NCI-H2196 (cell line): ENCODE measurements around the gene PSMB5.
"Not testable (repeated sequence)": the region's sequence is repeated elsewhere in the genome, so short reads cannot be mapped to it uniquely, and the experiment has no call there.

Source experiments
- DNase-seq: peaks from one replicate; lab custom pipeline; 2025; ENCODE audit not compliant: unreplicated experiment; lab: John Stamatoyannopoulos, UW

The PSMB5 gene

DNA sequence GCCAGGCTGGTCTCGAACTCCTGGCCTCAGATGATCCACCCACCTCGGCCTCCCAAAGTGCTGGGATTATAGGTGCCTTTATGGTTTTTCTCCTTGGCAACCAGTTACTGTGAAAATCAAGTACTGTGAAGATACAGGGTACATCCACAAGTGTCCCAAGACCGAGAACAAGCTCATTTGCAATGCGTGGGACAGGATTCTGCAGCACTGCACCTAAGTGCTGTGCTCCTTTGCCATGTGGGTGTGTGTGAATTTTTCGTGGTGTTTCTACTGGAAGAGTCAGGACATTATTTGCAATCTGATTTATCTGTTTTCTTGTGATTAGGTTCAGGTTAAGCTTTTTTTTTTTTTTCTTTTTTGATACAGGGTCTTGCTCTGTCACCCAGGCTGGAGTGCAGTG lies 17.6 kb downstream of the PSMB5 start:
- no peak for DNase-seq

DNA sequence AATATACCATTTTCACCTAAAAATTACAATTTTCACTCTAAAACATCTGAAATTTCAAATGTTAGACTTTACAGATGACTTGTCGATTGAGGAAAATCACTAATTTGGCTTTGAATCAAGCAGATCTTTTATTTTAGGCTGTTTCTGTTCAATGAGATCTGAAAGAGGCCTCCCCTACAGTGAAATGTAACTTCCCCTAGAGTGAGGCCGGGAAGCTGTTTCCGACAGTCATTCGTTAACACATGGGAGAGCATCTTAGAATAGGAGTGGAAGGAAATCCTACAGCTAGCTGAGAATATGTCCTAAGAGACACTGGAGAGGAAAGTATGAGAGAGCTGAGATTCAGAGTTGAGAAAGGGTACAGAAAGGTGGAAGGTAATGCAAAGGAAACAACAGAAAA lies 19.1 kb downstream of the PSMB5 start:
- no peak for DNase-seq

DNA sequence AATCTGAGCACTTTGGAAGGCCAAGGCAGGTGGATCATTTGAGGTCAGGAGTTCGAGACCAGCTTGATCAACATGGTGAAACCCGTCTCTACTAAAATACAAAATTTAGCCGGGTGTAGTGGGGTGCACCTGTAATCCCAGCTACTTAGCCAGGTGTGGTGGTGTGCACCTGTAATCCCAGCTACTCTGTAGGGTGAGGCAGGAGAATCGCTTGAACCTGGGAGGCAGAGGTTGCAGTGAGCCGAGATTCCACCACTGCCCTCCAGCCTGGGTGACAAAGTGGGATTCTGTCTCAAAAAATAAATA lies 21.0 kb downstream of the PSMB5 start:
- not testable (repeated sequence) for DNase-seq

DNA sequence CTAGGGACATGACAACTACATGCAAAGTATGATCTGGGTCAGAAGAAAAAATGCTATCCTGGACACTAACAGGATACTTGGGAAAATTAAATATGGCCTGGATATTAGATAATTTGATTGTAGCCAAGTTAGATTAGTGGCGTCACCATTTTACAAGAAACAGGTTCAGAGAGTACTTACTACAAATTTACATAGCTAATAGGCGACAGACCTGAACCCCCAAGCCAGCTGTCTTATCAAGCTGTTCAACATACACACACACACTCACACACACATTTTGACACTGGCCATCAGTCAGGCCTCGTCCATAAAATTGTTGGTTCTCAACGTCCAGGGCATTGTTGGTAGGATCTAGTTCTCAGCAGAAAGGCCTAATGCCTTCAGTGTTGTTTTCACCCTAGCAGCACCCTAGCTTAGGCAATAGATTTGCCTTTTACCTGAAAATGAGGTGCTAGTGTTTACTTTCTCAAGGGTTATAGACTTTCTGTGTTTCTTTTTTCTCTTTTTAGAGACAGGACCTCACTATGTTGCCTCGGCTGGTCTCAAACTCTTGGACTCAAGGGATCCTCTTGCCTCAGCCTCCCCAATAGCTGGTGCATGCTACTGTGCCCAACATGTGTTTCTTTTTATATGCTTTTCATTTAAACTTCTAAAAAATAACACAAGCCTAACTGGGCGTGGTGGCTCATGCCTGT lies 21.5 kb downstream of the PSMB5 start:
- no peak for DNase-seq

DNA sequence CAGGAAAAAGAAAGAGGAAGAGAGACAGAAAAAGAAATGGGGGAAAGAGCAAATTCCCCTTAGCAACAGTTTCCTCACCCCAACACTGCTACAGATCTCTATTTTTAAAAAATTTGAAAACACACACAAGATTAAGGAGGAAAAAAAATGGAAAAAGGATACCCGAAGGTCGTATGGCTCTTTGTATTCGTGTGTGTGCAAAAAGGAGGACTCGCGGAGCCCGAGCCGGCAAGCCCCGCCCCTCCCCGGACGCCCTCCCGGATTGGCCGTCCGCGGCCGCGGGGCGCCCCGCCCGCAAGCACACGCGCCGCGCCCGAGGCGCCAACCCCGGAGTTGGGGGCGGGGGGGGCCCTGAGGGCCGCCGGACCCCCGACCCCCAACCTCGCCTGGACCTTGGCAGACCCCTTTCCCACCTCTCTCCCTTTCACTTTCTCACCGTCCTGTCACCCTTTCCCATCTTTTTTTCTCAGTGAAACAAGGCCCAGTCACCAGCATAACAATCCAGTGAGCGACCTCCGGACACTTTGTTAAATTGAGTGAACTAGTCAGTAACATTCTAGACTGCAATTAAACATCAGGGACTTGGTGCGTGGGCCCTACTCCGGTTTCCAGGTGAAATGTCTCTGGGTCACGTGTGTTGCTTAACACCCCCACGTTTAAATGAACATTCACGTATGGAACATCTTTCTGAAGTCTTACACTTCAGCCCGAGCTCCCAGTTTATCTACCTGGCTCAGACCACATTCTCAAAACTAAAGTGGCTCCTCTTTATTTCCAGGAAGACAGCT lies 24.6 kb downstream of the PSMB5 start, which contains the start of gene C14orf93:
Gene C14orf93, minus strand, starts transcription at position 205 of the 788 bp plus-strand sequence. CDS start 11,120 bp downstream, outside the sequence.
- DNase-seq = peak; percentile 83

DNA sequence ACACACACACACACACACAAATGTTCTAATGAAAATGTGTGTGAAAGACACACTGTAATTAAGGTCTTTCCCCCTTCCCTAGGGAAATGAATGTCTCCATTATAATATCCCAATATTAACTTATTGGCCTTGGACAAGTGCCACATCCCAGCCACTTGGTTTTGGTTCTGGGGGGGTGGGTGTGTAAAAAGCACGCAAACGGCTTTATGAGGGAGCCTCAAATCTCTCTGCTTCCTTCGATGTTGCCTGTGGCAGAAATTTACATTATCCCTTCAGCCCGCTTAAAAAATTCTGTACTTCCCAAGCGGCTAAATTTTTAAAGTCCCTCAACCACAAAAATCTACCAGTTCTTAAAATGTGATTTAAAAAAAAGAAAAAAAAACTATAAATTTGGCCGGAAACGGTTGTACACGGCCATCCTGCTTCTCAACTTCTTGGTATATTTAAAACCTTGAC lies 25.2 kb downstream of the PSMB5 start:
- DNase-seq = no peak

DNA sequence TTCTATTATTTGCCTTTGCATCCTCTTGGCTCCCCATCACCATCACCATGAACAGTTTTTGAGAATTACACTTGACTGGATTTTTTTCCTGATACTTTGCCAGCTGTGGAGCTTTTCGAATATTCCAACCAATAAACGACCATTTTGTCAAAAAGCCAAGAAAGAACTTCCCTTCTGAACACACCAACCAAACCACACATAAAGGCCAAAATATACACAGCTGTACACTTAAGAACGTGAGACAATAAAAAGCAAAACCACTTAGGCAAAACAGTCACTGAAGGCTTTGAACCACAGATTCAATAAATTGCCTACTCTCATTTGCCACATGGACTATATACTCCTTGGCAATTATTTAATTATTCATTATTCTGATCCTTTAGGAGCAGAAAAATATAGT lies 25.9 kb downstream of the PSMB5 start:
- DNase-seq = peak; percentile 53

DNA sequence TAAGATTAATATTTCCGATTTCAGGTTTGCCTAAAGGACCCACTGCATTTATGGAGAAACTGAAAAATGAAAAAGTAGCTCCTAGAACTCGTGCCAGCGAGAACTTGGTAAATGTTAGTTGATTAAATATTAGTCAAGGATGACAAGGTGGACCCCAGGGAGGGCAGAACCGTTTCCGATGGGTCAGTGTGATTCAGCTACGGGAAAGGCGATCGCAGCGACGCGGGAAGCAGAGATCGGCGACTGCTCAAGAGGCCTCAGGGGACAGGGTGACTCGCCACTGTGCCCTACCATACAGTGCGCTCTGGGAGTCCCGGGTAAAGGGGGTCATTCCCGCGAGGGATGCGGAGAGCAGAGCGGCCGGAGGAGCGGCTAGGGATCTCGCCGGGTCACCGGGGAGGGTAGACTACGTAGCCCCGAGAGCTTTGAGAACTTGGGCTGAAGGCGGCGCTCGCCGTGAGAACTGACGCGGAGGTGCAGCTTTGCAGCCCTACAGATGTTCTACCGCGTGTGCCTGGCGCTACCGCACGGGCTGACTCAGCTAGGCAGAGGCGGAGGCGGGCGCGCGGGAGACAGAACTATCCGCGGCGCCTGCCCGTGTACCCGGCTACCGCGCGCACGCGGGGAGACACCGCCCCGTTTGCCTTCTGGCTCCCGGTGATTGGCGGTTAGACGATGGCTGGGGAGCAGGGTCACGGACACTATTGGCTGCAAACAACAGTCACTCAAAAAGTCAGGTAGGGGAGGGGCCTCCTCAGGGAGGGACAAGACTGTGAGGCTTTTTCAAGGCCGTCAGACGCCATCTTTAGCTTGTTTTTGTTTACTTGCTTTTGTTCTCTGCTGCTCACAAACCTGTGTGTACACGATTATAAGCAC lies 27.9 kb downstream of the PSMB5 start:
- DNase-seq = peak; percentile 98

DNA sequence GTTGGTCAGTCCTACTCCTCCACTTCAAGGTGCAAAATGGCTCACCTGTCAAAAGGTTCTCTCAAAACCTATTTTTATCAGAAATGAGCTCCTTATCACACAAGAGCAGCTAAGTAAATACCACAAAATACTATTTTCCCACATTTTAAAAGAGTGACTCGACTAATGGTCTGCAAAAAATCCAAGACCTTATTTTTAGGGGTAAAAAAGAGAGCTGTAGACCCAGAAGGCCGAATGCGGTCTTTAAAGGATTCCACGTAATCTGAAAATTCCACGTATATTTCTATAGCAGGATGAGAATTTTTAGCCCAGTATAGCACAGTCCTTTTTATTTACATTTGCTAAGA lies 28.5 kb downstream of the PSMB5 start:
- DNase-seq = no peak

DNA sequence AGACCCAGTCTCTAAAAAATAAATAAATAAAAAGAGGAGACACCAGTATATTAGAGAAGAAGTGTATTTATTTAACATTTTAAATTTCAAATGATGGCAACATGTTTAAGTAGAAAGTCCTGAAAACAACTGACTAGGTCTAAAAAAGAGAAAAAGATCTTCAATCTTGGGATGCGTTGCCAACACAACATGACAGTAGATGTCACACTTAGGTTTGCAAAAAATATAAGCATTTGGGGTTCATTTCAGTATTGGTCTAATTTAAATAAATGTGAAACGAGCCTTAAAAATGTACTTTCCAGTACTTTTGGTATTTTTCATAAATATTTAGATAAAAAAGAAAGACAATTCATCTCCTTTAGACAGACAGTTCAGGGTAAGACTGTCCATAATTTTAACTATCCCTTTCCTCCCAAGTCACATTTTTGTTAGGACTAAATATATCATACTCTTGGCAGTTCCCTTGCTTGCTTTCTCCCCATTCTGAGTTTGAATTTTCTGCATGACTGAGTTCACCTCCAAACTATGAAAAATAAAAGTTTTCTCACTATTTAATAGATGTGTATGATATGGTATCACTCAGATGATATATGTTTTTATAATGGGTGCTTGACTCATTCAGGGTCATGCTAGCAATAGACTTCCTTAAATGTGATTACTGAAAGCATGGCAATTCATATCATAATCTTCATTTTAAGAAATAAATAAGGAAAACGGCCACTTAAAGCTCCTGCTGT lies 29.1 kb downstream of the PSMB5 start:
- DNase-seq = no peak

DNA sequence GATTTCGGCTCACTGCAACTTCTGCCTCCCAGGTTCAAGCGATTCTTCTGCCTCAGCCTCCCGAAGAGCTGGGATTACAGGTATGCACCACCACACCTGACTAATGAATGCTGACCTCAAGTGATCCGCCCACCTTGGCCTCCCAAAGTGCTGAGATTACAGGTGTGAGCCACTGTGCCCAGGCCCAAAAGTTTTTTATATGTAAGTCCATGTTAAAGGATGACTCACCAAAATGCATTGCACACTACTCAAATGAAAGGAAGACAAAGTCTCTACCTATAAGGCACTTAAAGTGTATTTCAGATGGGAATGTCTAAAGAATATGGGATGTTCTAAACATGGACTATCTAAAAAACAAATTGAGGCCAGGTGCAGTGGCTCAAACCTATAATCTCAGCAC lies 30.4 kb downstream of the PSMB5 start:
- not testable (repeated sequence) for DNase-seq

DNA sequence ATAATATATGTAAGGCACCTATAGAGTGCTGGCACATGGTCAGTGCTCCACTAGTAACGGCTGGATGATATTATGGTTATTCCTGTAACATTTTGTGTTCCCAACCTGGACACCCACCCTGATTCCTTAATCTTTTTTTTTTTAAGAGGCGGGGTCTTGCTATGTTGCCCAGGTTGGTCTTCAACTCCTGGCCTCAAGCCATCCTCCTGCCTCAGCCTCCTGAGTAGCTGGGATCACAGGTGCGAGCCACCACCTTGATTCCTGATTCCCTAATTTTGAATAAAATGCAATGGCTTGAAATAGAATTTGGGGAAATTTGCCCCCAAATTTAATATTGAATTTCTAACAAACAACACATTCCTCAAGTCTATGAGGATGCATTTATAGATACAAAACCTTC lies 32.1 kb downstream of the PSMB5 start:
- DNase-seq = no peak

DNA sequence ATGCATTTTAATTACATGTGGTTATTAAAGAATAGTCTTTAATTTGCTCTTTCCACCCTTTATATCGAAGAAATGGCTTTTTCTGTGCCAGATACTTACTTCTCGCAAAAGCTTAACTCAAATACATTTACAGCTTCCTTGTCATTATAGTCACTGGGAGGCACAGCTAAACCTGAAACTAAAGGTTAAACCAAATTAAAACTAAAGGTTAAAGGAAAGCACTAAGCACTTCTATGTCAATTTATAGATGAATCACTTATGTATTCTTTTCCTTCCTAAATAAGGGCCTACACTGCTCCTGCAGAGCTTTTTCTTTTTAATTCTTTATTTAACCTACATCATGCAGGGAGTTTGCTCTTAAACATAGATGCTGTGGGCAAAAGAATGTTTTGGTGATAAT lies 33.8 kb downstream of the PSMB5 start:
- no peak for DNase-seq

DNA sequence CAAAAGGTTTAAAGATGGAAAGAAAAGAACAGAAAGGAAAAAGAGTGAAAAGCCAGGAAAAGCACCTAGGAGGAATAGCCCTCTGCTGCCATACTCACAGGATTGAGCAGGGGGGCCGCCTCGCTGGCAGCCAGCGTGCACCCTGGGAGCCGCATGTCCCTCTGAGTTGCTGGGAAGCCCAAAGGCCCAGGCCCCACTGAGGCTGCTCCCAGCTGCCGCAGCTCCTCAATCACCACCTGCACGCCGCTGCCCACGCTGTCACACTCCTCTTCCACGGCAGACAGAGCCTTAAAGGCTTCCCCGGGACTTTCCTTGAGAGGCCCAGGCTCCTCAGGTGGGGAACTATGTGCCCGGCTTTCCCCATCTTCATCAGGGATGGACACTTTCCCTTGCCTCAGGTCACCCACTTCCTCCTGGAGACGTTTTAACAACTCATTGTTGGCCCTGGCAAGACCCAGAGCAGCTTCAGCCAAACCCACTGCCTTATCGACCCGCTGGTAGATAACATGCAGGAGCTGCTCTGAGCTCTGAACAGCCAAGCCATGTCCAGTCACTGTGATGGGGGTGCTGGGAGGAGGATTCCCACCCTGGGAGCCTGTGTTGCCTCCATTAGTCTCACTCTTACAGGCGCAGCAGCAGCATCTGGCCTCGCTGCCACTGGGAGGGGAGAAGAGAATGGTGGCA lies 36.2 kb downstream of the PSMB5 start:
- no peak for DNase-seq

DNA sequence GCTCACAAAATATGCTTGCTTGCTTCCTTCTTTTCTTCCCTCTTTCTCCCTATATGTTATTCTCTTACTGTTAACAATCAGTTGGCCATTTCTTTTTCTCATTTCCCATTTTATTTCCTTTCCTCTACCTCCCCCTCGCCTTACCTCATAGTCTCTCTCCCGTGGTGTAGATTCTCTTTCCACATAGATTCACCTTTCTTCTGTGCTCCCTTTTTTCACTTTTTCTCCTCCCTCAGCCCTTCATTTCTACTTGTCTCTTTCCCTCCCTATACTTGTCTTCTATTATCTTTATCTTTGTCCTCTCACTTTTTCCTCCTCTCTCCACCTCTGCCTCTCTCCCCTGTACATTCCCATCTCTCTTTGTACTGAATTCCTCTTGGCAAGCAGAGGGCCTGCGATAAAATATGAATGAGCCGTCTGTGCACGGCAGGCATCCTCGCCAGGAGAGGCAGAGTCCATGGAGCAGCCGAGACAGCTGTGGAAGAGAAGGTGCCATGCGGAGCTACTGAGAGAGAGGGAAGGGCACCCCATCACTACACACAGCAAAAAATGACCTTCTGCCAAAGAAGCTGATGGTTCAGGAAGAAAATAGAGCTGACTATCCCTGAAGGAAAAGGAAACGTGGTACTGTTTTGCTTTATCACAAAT lies 36.9 kb downstream of the PSMB5 start:
- no peak for DNase-seq

DNA sequence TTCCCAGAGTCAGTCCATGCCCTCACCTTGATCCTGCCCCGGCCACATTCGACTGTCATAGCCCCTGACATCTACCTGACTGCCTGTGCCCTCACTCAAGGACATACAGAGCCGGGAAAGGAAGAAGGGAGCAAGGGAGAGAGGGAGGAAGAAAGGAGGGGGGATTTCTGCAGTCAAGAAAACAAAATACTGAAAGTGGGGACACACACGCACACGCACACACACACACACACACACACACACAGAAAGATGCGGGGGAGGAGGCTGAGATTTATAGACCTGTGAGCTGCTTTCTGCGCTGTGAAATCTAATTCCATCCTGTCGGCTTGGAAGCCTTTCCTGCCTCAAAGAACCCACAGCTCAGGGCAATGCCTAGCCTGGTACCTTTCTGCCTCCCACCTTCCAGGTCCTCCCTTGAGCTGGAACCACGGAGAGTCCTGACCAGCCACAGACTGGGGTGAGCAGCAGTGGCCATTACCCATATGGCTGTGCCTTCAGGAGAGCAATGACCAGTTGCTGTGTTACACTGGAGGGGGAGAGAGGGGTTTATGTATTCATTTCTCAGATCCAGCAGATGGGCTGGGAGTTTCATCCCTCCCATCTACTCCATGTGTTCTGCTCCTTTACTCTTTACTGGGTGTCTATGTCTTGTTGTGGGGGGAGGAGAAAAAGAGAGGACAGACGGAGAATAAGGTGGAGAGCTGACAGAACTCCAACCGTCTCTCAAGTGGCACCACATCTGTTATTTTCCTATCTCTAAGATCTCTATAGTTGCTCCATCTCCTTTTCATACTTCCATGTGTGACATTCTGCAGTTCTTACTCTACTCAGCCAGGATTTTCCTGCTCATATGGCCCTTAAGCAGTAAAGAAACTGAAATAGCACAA lies 37.7 kb downstream of the PSMB5 start:
- no peak for DNase-seq

DNA sequence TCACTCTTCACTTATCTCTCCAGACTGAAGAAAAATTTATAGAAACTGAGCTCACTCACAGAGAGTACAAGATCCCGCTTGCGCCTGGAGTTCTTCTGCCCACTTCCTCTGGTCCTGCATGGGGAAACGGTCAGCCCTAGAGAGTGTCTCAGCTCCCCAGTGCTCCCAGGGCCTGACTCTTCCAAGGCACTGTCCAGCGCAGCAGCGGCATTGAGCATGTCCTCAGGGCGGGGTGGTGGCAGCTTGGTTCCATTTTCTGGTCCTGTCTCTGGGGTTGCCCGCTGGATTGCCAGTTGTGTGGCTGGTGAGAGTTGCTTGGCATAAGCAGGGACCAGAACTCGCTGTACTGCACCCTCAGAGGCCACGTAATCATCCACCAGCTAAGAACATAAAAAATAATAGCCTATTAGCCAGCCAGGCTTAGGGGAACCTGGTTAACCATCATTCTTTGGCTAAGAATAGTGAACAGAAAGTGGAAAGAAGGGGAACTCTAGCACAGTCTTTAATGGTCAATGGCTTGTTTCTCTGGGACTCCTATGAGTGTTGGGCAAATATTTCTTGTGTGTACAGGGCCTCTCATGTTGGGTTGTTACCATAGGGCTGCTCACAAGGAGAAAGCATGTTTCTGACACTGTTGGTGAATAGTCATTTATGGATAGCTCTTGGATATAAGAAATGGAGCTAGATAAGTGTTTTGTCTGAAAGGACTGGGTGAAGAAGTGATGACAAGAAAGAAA lies 38.6 kb downstream of the PSMB5 start:
- DNase-seq = no peak

DNA sequence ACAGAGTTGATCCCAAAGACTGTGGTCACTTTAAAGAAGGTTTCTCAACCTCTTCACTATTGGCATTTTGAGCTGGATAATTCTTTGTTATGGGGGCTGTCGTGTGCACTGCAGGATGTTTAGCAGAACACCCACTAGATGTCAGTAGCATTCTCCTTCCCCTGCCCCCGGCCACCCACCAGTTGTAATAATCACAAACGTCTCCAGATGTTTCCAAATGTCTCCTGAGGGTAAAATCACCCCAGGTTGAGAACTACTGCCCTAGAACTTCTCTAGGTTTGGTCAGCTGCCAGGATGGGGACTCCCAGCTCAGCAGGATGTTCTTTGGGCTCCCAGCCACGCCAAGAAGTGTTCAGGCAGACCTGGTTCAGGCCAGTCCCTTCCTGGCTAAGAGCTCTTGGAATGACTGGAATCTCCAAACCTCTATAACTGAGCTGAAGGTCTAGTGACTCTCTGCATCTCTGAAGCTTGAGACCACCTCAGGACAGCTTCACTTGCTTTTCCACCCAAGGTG lies 39.9 kb downstream of the PSMB5 start:
- DNase-seq = peak; percentile 32
